HEK293T (cell line): ENCODE data around the gene PRRC2B.

Source experiments
- ARNT ChIP-seq: fragments of 450-650 bp; IDR thresholded peaks from 2 replicates; pipeline ENCODE4 v1.6.1; 2017; ENCODE audit warnings: mild to moderate bottlenecking
- SP1 ChIP-seq: fragments of 450-650 bp; IDR thresholded peaks from 2 replicates; pipeline ENCODE4 v1.6.1; 2017
- TF ChIP-seq, protein P1 (sequence below): fragments of 450-650 bp; IDR thresholded peaks from 2 replicates; pipeline ENCODE4 v1.6.1; 2016

GRCh38 chr9:131410044-131410491, 16.2 kb downstream of the PRRC2B start:
- TF ChIP-seq ARNT, result no peak
- TF ChIP-seq, protein P1, sequence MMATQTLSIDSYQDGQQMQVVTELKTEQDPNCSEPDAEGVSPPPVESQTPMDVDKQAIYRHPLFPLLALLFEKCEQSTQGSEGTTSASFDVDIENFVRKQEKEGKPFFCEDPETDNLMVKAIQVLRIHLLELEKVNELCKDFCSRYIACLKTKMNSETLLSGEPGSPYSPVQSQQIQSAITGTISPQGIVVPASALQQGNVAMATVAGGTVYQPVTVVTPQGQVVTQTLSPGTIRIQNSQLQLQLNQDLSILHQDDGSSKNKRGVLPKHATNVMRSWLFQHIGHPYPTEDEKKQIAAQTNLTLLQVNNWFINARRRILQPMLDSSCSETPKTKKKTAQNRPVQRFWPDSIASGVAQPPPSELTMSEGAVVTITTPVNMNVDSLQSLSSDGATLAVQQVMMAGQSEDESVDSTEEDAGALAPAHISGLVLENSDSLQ, result no peak
- no peak for TF ChIP-seq SP1
